IMR-90 (cell line): ENCODE measurements around the gene PDLIM5.

Experiments
- BHLHE40 ChIP-seq: fragments of 150-350 bp; IDR thresholded peaks from 2 replicates; pipeline ENCODE4 v1.6.1; 2016; ENCODE audit warnings: mild to moderate bottlenecking, low read depth, low read length
- CEBPB ChIP-seq: IDR thresholded peaks from 2 replicates; pipeline ENCODE4 v1.6.1; 2012; ENCODE audit warnings: low read depth, low read length, improper control_type of control experiment
- CHD1 ChIP-seq: IDR thresholded peaks from 2 replicates; pipeline ENCODE4 v1.6.1; 2012; ENCODE audit warnings: low read depth, low read length, improper control_type of control experiment
- FOS ChIP-seq: fragments of 150-350 bp; IDR thresholded peaks from 2 replicates; pipeline ENCODE4 v1.6.1; 2016; ENCODE audit warnings: low read depth, low read length
- MAFK ChIP-seq: IDR thresholded peaks from 2 replicates; pipeline ENCODE4 v1.6.1; 2012; ENCODE audit warnings: low read depth, low read length, improper control_type of control experiment
- MAZ ChIP-seq: IDR thresholded peaks from 2 replicates; pipeline ENCODE4 v1.6.1; 2012; ENCODE audit warnings: low read depth, mild to moderate bottlenecking, low read length, improper control_type of control experiment, moderate library complexity, borderline replicate concordance
- POLR2A ChIP-seq: IDR thresholded peaks from 2 replicates; pipeline ENCODE4 v1.6.1; 2012; ENCODE audit warnings: mild to moderate bottlenecking, low read depth, low read length
- RCOR1 ChIP-seq: IDR thresholded peaks from 2 replicates; pipeline ENCODE4 v1.6.1; 2012; ENCODE audit warnings: mild to moderate bottlenecking, low read length, improper control_type of control experiment; ENCODE audit not compliant: insufficient replicate concordance
- RFX5 ChIP-seq: IDR thresholded peaks from 2 replicates; pipeline ENCODE4 v1.8.0; 2012; ENCODE audit warnings: low read depth, mild to moderate bottlenecking, low read length, moderate library complexity
- SMC3 ChIP-seq: fragments of 150-350 bp; IDR thresholded peaks from 2 replicates; pipeline ENCODE4 v1.6.1; 2016; ENCODE audit warnings: low read depth, mild to moderate bottlenecking, antibody characterized with exemption, low read length, moderate library complexity
- TF ChIP-seq, protein P1 (sequence below): conservative IDR thresholded peaks from 2 replicates; pipeline ENCODE4 v1.5.1; 2012; ENCODE audit warnings: mild to moderate bottlenecking, low read depth, low read length, improper control_type of control experiment
- TF ChIP-seq, protein P2 (sequence below): fragments of 150-350 bp; IDR thresholded peaks from 2 replicates; pipeline ENCODE4 v1.6.1; 2017; ENCODE audit warnings: mild to moderate bottlenecking, antibody characterized with exemption, low read length, low read depth
- TF ChIP-seq, protein P3 (sequence below): fragments of 150-350 bp; IDR thresholded peaks from 2 replicates; pipeline ENCODE4 v1.6.1; 2016; ENCODE audit warnings: low read depth, mild to moderate bottlenecking, low read length, moderate library complexity, borderline replicate concordance

DNA sequence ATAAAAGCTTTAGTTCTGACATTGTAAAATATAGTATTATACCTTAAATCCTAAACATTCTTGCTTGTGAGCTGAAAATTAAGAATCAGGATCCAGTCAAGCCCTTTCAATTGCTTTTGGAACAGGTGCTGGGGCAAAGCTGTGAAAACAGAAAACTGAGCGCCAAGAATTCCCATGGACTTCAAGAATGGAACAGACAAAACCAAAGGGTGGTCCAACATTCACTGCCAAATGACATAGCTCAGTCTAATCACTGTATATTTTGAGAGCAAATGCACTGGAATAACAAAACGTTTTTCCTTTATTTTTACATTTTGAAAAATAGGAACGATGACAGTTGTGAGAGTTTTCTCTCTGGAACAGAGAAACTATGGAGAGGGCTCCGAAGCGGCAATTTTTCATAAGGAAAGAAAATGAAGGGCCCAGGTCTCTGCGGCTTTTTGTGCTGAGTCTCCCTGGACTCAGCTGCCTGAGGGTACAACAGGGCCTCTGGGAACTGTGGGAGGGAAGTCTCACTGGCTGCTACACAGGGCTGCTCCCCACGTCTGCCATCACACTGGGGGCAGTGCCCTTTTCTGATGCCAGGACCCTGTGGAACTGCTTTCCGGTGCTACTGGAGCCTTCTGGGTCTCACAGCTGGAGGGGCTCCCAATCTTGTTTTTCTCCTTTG is 250.0 kb downstream of the PDLIM5 start:
- TF ChIP-seq BHLHE40 (no peak), CEBPB (no peak), FOS (no peak), POLR2A (no peak), SMC3 (no peak), MAFK (no peak), MAZ (no peak), RFX5 (no peak), RCOR1 (no peak), CHD1 (no peak)
- TF ChIP-seq, protein P1, sequence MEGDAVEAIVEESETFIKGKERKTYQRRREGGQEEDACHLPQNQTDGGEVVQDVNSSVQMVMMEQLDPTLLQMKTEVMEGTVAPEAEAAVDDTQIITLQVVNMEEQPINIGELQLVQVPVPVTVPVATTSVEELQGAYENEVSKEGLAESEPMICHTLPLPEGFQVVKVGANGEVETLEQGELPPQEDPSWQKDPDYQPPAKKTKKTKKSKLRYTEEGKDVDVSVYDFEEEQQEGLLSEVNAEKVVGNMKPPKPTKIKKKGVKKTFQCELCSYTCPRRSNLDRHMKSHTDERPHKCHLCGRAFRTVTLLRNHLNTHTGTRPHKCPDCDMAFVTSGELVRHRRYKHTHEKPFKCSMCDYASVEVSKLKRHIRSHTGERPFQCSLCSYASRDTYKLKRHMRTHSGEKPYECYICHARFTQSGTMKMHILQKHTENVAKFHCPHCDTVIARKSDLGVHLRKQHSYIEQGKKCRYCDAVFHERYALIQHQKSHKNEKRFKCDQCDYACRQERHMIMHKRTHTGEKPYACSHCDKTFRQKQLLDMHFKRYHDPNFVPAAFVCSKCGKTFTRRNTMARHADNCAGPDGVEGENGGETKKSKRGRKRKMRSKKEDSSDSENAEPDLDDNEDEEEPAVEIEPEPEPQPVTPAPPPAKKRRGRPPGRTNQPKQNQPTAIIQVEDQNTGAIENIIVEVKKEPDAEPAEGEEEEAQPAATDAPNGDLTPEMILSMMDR, result no peak
- TF ChIP-seq, protein P2, sequence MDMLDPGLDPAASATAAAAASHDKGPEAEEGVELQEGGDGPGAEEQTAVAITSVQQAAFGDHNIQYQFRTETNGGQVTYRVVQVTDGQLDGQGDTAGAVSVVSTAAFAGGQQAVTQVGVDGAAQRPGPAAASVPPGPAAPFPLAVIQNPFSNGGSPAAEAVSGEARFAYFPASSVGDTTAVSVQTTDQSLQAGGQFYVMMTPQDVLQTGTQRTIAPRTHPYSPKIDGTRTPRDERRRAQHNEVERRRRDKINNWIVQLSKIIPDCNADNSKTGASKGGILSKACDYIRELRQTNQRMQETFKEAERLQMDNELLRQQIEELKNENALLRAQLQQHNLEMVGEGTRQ, result no peak
- TF ChIP-seq, protein P3, sequence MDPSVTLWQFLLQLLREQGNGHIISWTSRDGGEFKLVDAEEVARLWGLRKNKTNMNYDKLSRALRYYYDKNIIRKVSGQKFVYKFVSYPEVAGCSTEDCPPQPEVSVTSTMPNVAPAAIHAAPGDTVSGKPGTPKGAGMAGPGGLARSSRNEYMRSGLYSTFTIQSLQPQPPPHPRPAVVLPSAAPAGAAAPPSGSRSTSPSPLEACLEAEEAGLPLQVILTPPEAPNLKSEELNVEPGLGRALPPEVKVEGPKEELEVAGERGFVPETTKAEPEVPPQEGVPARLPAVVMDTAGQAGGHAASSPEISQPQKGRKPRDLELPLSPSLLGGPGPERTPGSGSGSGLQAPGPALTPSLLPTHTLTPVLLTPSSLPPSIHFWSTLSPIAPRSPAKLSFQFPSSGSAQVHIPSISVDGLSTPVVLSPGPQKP, result no peak
